ENCODE measurements around the gene WDCP. TPM values are rescaled to one million over a fixed set of nuclear protein-coding genes. Genes with fewer than 3 reads are reported as not detected.
"Not testable (repeated sequence)": the region's sequence is repeated elsewhere in the genome, so short reads cannot be mapped to it uniquely, and the experiment has no call there.

Gene WDCP
- total RNA-seq (10 to 100 TPM in 1 of 4 donors, 1 to 10 TPM in 3; 3.1 to 10.0 (median 6.6) TPM), polyA plus RNA-seq (1 to 10 TPM; 1.2 to 3.7 (median 1.8) TPM)

GRCh38 chr2:24046930-24047702, at the start of gene WDCP:
Gene WDCP (minus strand): TSS chr2:24047391. CDS start chr2:24039494, 7,897 bp downstream.
- peaks cover 0 to 41% (median 28%) of the 10 kb centered on the region in 4 donors for H3K4me1 ChIP-seq
- intact Hi-C loops (cut with DNase I) = loop anchor here (2.0 to 5.0 kb wide), 2 partner anchors 30 to 105 kb away; partner anchors contain the start of genes SF3B6 and UBXN2A
- peak within 1 kb of the TSS; percentile 57 to 84 (median 74) for H3K27ac ChIP-seq

GRCh38 chr2:24095171-24095677, 48.0 kb upstream of the WDCP start:
- intact Hi-C loops (cut with DNase I); H3K4me1 ChIP-seq; DNase-seq; H3K27me3 ChIP-seq; H3K4me3 ChIP-seq; H3K9me3 ChIP-seq; H3K27ac ChIP-seq: not testable (repeated sequence)
- WGBS, 2 donors = 78 to 85% methylated on average over 17 of the region's 17 CpGs
- peaks cover 0 to 16% (median 13%) of the 10 kb centered on the region in 4 donors for H3K36me3 ChIP-seq

More at GRCh38 chr2:24046930-24047702, at the start of gene WDCP:
- H3K27me3 ChIP-seq = no peaks in the 10 kb centered on the region
- peak; percentile 51 to 55 for TF ChIP-seq POLR2A (IDR thresholded peaks at IDR 0.05)
- TF ChIP-seq EP300 (IDR thresholded peaks at IDR 0.05) = no peak
- TF ChIP-seq POLR2AphosphoS5 (IDR thresholded peaks at IDR 0.05) = peak; percentile 39 to 87 (median 82)
- TF ChIP-seq CTCF (IDR thresholded peaks at IDR 0.05) = no peak
- peak; percentile 99 for DNase-seq
- 1% methylated on average over 38 of the region's 38 CpGs for WGBS, 2 donors
- no peaks in the 10 kb centered on the region for H3K9me3 ChIP-seq
- peak within 1 kb of the TSS; percentile 48 to 80 (median 70) for H3K4me3 ChIP-seq
- no peaks in the 10 kb centered on the region for H3K36me3 ChIP-seq

GRCh38 chr2:24093270-24093669, 46.1 kb upstream of the WDCP start:
- H3K9me3 ChIP-seq; H3K4me3 ChIP-seq; intact Hi-C loops (cut with DNase I); DNase-seq; H3K27me3 ChIP-seq; H3K4me1 ChIP-seq; H3K27ac ChIP-seq: not testable (repeated sequence)
- WGBS, 2 donors = 97 to 98% methylated on average over 5 of the region's 5 CpGs
- H3K36me3 ChIP-seq = peaks cover 0 to 18% (median 13%) of the 10 kb centered on the region in 4 donors

- Histone ChIP-seq H3K4me3 (no peak overlapping the region), H3K9me3 (no peaks in the 10 kb centered on the region), H3K4me1 (peaks cover 0 to 8% (median 6%) of the 10 kb centered on the region in 4 donors), H3K36me3 (peaks cover 0 to 14% (median 0%) of the 10 kb centered on the region in 4 donors), H3K27ac (no peak overlapping the region), H3K27me3 (no peaks in the 10 kb centered on the region)
- DNase-seq = no peak
- no peak for TF ChIP-seq EP300 (IDR thresholded peaks at IDR 0.05)
- TF ChIP-seq POLR2A (IDR thresholded peaks at IDR 0.05) = no peak
- no peak for TF ChIP-seq POLR2AphosphoS5 (IDR thresholded peaks at IDR 0.05)
- WGBS, 2 donors = 67 to 87% methylated on average over 2 of the region's 2 CpGs
- intact Hi-C loops (cut with DNase I) = no loop called here
Measured at GRCh38 chr2:24088821-24089359, 41.7 kb upstream of the WDCP start.

- H3K27ac ChIP-seq = no peak overlapping the region
- intact Hi-C loops (cut with DNase I) = no loop called here
- TF ChIP-seq CTCF (IDR thresholded peaks at IDR 0.05) (no peak), POLR2AphosphoS5 (IDR thresholded peaks at IDR 0.05) (no peak), EP300 (IDR thresholded peaks at IDR 0.05) (no peak), POLR2A (IDR thresholded peaks at IDR 0.05) (no peak)
- DNase-seq = no peak
- no peak overlapping the region for H3K4me3 ChIP-seq
- WGBS, 2 donors = 71 to 89% methylated on average over 3 of the region's 3 CpGs
- no peaks in the 10 kb centered on the region for H3K9me3 ChIP-seq
- H3K4me1 ChIP-seq = peaks cover 0 to 18% (median 13%) of the 10 kb centered on the region in 4 donors
- no peaks in the 10 kb centered on the region for H3K27me3 ChIP-seq
- H3K36me3 ChIP-seq = peaks cover 0 to 23% (median 4%) of the 10 kb centered on the region in 4 donors
Measured at GRCh38 chr2:24087032-24087431, 39.8 kb upstream of the WDCP start.

- H3K27ac ChIP-seq = no peak overlapping the region
- 93 to 94% methylated on average over 1 of the region's 1 CpG for WGBS, 2 donors
- H3K27me3 ChIP-seq = no peaks in the 10 kb centered on the region
- DNase-seq = no peak
- TF ChIP-seq EP300 (IDR thresholded peaks at IDR 0.05) (no peak), POLR2AphosphoS5 (IDR thresholded peaks at IDR 0.05) (no peak), CTCF (IDR thresholded peaks at IDR 0.05) (no peak), POLR2A (IDR thresholded peaks at IDR 0.05) (no peak)
- intact Hi-C loops (cut with DNase I) = no loop called here
- H3K4me1 ChIP-seq = peaks cover 0 to 18% (median 13%) of the 10 kb centered on the region in 4 donors
- no peaks in the 10 kb centered on the region for H3K9me3 ChIP-seq
- H3K36me3 ChIP-seq = peaks cover 0 to 31% (median 4%) of the 10 kb centered on the region in 4 donors
- H3K4me3 ChIP-seq = no peak overlapping the region
Measured at GRCh38 chr2:24086241-24086640, 39.0 kb upstream of the WDCP start.
